Naive thymus-derived CD4-positive, alpha-beta T cell (primary cell): ENCODE results near the gene LMAN1L. TPM values are rescaled to one million over a fixed set of nuclear protein-coding genes. Genes with fewer than 3 reads are reported as not detected.

ENCODE experiments used
- ATAC-seq: fragments of 150-1000 bp; cut with Tn5 transposase; 2 replicates; pipeline ENCODE4 v1.10.0; 2021; ENCODE audit warnings: mild to moderate bottlenecking, moderate library complexity
- CTCF ChIA-PET: fragments of 350-600 bp; sonication (Branson Sonifier 250); formaldehyde crosslinking; loops from one replicate; lab custom pipeline; 2021; ENCODE audit warnings: antibody characterized with exemption; lab: Charles Lee
- POLR2A ChIA-PET: fragments of 350-600 bp; sonication (Branson Sonifier 250); formaldehyde crosslinking; loops from one replicate; lab custom pipeline; 2021; ENCODE audit warnings: antibody characterized with exemption, inconsistent platforms; lab: Charles Lee
- DNase-seq, 9 donors: peaks; one replicate each; pipeline versions ENCODE4 v3.0.0 to v3.0.0-alpha.2; 2020 to 2022; ENCODE audit warnings: mixed read lengths in 1 of 9
- H3K27ac ChIP-seq: one replicate; pipeline ENCODE4 v1.7.0; 2013; ENCODE audit warnings: mild to moderate bottlenecking, low read depth, low read length, moderate library complexity
- H3K27me3 ChIP-seq, 2 donors: one replicate each; pipeline ENCODE4 v1.7.0; 2013; ENCODE audit warnings: low read length in 2 of 2, mild to moderate bottlenecking in 2 of 2, moderate library complexity in 2 of 2; ENCODE audit not compliant: control insufficient read depth in 2 of 2, insufficient read depth in 2 of 2
- H3K36me3 ChIP-seq, 3 experiments: 1 replicate in 2 of 3; 2 replicates in 1 of 3; pipeline ENCODE4 v1.7.0; 2013; ENCODE audit warnings: low read length in 3 of 3, mild to moderate bottlenecking in 3 of 3, moderate library complexity in 1 of 3; ENCODE audit not compliant: insufficient read depth in 3 of 3, control insufficient read depth in 2 of 3
- H3K4me1 ChIP-seq, 2 donors: one replicate each; pipeline ENCODE4 v1.7.0; 2013; ENCODE audit warnings: low read length in 2 of 2, mild to moderate bottlenecking in 2 of 2, moderate library complexity in 1 of 2; ENCODE audit not compliant: control insufficient read depth in 2 of 2, insufficient read depth in 2 of 2
- H3K4me3 ChIP-seq: 2 replicates; pipeline ENCODE4 v1.7.0; 2013; ENCODE audit warnings: mild to moderate bottlenecking, low read length
- H3K9me3 ChIP-seq, 3 experiments: 1 replicate in 2 of 3; 2 replicates in 1 of 3; pipeline ENCODE4 v1.7.0; 2013; ENCODE audit warnings: low read length in 3 of 3; ENCODE audit not compliant: control insufficient read depth in 2 of 3
- H3K27ac Mint-ChIP-seq, 9 donors: one replicate each; pipeline ENCODE4 v1.8.0; 2020 to 2022; ENCODE audit warnings: mixed read lengths in 9 of 9, mild to moderate bottlenecking in 8 of 9, moderate library complexity in 5 of 9, inconsistent platforms in 2 of 9
- H3K27me3 Mint-ChIP-seq, 5 donors: one replicate each; pipeline ENCODE4 v1.8.0; 2021 to 2022; ENCODE audit warnings: mixed read lengths in 5 of 5, mild to moderate bottlenecking in 1 of 5
- H3K36me3 Mint-ChIP-seq, 5 donors: one replicate each; pipeline ENCODE4 v1.8.0; 2020 to 2022; ENCODE audit warnings: mixed read lengths in 5 of 5, mild to moderate bottlenecking in 3 of 5, inconsistent platforms in 1 of 5
- H3K4me1 Mint-ChIP-seq, 7 donors: one replicate each; pipeline ENCODE4 v1.8.0; 2020 to 2022; ENCODE audit warnings: mixed read lengths in 7 of 7, mild to moderate bottlenecking in 3 of 7, inconsistent platforms in 1 of 7
- H3K4me3 Mint-ChIP-seq, 10 donors: one replicate each; pipeline ENCODE4 v1.8.0; 2020 to 2022; ENCODE audit warnings: mild to moderate bottlenecking in 10 of 10, mixed read lengths in 10 of 10, moderate library complexity in 6 of 10, inconsistent platforms in 2 of 10
- H3K9me3 Mint-ChIP-seq, 11 donors: one replicate each; pipeline ENCODE4 v1.8.0; 2020 to 2022; ENCODE audit warnings: mixed read lengths in 11 of 11, mild to moderate bottlenecking in 4 of 11, inconsistent platforms in 1 of 11, moderate library complexity in 1 of 11
- intact Hi-C, 2 donors: fragments of 100-400 bp; cut with micrococcal nuclease; formaldehyde crosslinking; loops; one replicate each; pipeline ENCODE4 v1.15.1; 2023
- polyA plus RNA-seq, 2 donors: library from polyadenylated mRNA; unstranded; fragments of 300-500 nt; fragmentation: Illumina TruSeq; gene quantifications; one replicate each; pipeline ENCODE4 v1.2.3, GENCODE V29; 2021
- total RNA-seq, 6 experiments: library from RNA in 5 of 6; stranded (reverse) in 5 of 6; gene quantifications; 1 replicate in 5 of 6; 2 replicates in 1 of 6; pipeline ENCODE4 v1.2.3 and lab custom pipeline; 2021 to 2026

The LMAN1L gene
- total and polyA plus RNA-seq, 7 experiments from 2014 or later: 0.35 to 2.4 (median 1.3) TPM; not detected in 2

GRCh38 chr15:74790080-74790916 is 22.3 kb upstream of the LMAN1L start:
- intact Hi-C loops: no loop called here
- peak overlapping the region; percentile 95 to 99 (median 98) for H3K27ac Mint-ChIP-seq
- H3K4me1 Mint-ChIP-seq: peaks cover 53 to 94% (median 88%) of the 10 kb centered on the region in 7 donors
- Histone ChIP-seq H3K27me3 (no peaks in the 10 kb centered on the region), H3K4me3 (peak overlapping the region; percentile 85), H3K36me3 (no peaks in the 10 kb centered on the region), H3K27ac (peak overlapping the region; percentile 92), H3K9me3 (no peaks in the 10 kb centered on the region), H3K4me1 (peaks cover 84 to 97% of the 10 kb centered on the region in 2 donors)
- POLR2A ChIA-PET: interaction anchor here (24.4 to 28.9 kb wide), 2 partner anchors 7 to 11 kb away, joined by 1077 read pairs; partner anchors contain the start of gene CSK
- CTCF ChIA-PET: interaction anchor here (0.6 to 26.1 kb wide), 3 partner anchors 9 to 155 kb away, joined by 3 to 1110 read pairs (median 3); partner anchors contain the start of gene CSK
- peak overlapping the region; percentile 87 to 97 (median 93) for H3K4me3 Mint-ChIP-seq
- H3K27me3 Mint-ChIP-seq: no peaks in the 10 kb centered on the region
- ATAC-seq (no peak), DNase-seq (peak in 1 of 9 donors; percentile 59)
- H3K9me3 Mint-ChIP-seq: peaks cover 0 to 2% (median 0%) of the 10 kb centered on the region in 11 donors
- peaks cover 0 to 51% (median 5%) of the 10 kb centered on the region in 5 donors for H3K36me3 Mint-ChIP-seq

- POLR2A ChIA-PET: interaction anchor here (0.6 to 28.9 kb wide), 3 partner anchors 6 to 93 kb away, joined by 5 to 1077 read pairs (median 1077); partner anchors contain the start of gene CSK
- Mint-ChIP-seq H3K27me3 (no peaks in the 10 kb centered on the region), H3K9me3 (no peaks in the 10 kb centered on the region), H3K36me3 (peaks cover 0 to 47% (median 6%) of the 10 kb centered on the region in 5 donors), H3K4me3 (peak overlapping the region; percentile 69 to 97 (median 88)), H3K27ac (peak overlapping the region; percentile 83 to 98 (median 95)), H3K4me1 (peaks cover 56 to 95% (median 86%) of the 10 kb centered on the region in 7 donors)
- Histone ChIP-seq H3K4me3 (no peak overlapping the region), H3K4me1 (peaks cover 86 to 97% of the 10 kb centered on the region in 2 donors), H3K27ac (peak overlapping the region; percentile 92), H3K9me3 (no peaks in the 10 kb centered on the region), H3K36me3 (no peaks in the 10 kb centered on the region), H3K27me3 (no peaks in the 10 kb centered on the region)
- DNase-seq (no peak), ATAC-seq (no peak)
- CTCF ChIA-PET: interaction anchor here (0.6 to 26.1 kb wide), 3 partner anchors 9 to 156 kb away, joined by 3 to 1110 read pairs (median 3); partner anchors contain the start of gene CSK
- intact Hi-C loops: no loop called here
Observed at GRCh38 chr15:74791007-74791406, 21.6 kb upstream of the LMAN1L start.

- Histone ChIP-seq H3K36me3 (no peaks in the 10 kb centered on the region), H3K27me3 (no peaks in the 10 kb centered on the region), H3K9me3 (no peaks in the 10 kb centered on the region), H3K4me3 (peak overlapping the region; percentile 25), H3K4me1 (peaks cover 85 to 97% of the 10 kb centered on the region in 2 donors), H3K27ac (peak overlapping the region; percentile 92)
- H3K27me3 Mint-ChIP-seq: no peaks in the 10 kb centered on the region
- POLR2A ChIA-PET: interaction anchor here (24.4 to 28.9 kb wide), 2 partner anchors 5 to 12 kb away, joined by 1077 read pairs; partner anchors contain the start of gene CSK
- DNase-seq: no peak
- ATAC-seq: no peak
- H3K27ac Mint-ChIP-seq: peak overlapping the region; percentile 83 to 98 (median 95)
- H3K4me1 Mint-ChIP-seq: peaks cover 61 to 95% (median 89%) of the 10 kb centered on the region in 7 donors
- H3K36me3 Mint-ChIP-seq: peaks cover 0 to 46% (median 8%) of the 10 kb centered on the region in 5 donors
- H3K9me3 Mint-ChIP-seq: no peaks in the 10 kb centered on the region
- H3K4me3 Mint-ChIP-seq: peak overlapping the region; percentile 69 to 97 (median 88)
- intact Hi-C loops: no loop called here
- CTCF ChIA-PET: interaction anchor here (3.4 to 26.1 kb wide), 2 partner anchors 15 to 157 kb away, joined by 27 to 1110 read pairs; partner anchors contain the start of gene CSK
Observed at GRCh38 chr15:74791667-74792066, 21.0 kb upstream of the LMAN1L start.

GRCh38 chr15:74792227-74793016 is 20.2 kb upstream of the LMAN1L start:
- H3K36me3 Mint-ChIP-seq: peaks cover 0 to 40% (median 8%) of the 10 kb centered on the region in 5 donors
- Histone ChIP-seq H3K4me1 (peaks cover 85 to 97% of the 10 kb centered on the region in 2 donors), H3K27ac (peak overlapping the region; percentile 92), H3K27me3 (no peaks in the 10 kb centered on the region), H3K4me3 (peak overlapping the region; percentile 25), H3K9me3 (no peaks in the 10 kb centered on the region), H3K36me3 (no peaks in the 10 kb centered on the region)
- H3K9me3 Mint-ChIP-seq: no peaks in the 10 kb centered on the region
- ChIA-PET POLR2A (interaction anchor here (0.6 to 28.9 kb wide), 5 partner anchors 12 to 575 kb away, joined by 3 to 1077 read pairs (median 3); partner anchors contain the start of genes CLK3, CSK and FAM219B), CTCF (interaction anchor here (0.9 to 26.1 kb wide), 6 partner anchors 16 to 158 kb away, joined by 3 to 1110 read pairs (median 5); partner anchors contain the start of gene CSK)
- peak overlapping the region; percentile 69 to 97 (median 88) for H3K4me3 Mint-ChIP-seq
- peaks cover 60 to 93% (median 85%) of the 10 kb centered on the region in 7 donors for H3K4me1 Mint-ChIP-seq
- ATAC-seq (no peak), DNase-seq (no peak)
- H3K27me3 Mint-ChIP-seq: no peaks in the 10 kb centered on the region
- intact Hi-C loops: loop anchor here in 1 of 2 donors (1.0 kb wide), 2 partner anchors 11 to 21 kb away; no protein-coding TSS in a partner anchor
- peak overlapping the region; percentile 83 to 98 (median 95) for H3K27ac Mint-ChIP-seq

GRCh38 chr15:74793135-74794028 is 19.3 kb upstream of the LMAN1L start:
- H3K27ac Mint-ChIP-seq: peak overlapping the region; percentile 49 to 98 (median 95)
- peak overlapping the region; percentile 25 for H3K4me3 ChIP-seq
- ATAC-seq (peak; percentile 63), DNase-seq (peak; percentile 62 to 78 (median 74))
- CTCF ChIA-PET: interaction anchor here (0.5 to 26.1 kb wide), 14 partner anchors 13 to 163 kb away, joined by 3 to 1110 read pairs (median 4); partner anchors contain the start of gene CSK
- no peaks in the 10 kb centered on the region for H3K9me3 Mint-ChIP-seq
- peaks cover 0 to 38% (median 8%) of the 10 kb centered on the region in 5 donors for H3K36me3 Mint-ChIP-seq
- H3K27ac ChIP-seq: peak overlapping the region; percentile 92
- POLR2A ChIA-PET: interaction anchor here (0.7 to 28.9 kb wide), 9 partner anchors 11 to 574 kb away, joined by 3 to 1077 read pairs (median 4); partner anchors contain the start of genes CLK3, CSK and FAM219B
- H3K36me3 ChIP-seq: peaks cover 0 to 5% (median 4%) of the 10 kb centered on the region in 3 experiments
- H3K27me3 Mint-ChIP-seq: no peaks in the 10 kb centered on the region
- peaks cover 89 to 98% of the 10 kb centered on the region in 2 donors for H3K4me1 ChIP-seq
- no peaks in the 10 kb centered on the region for H3K27me3 ChIP-seq
- H3K4me3 Mint-ChIP-seq: peak overlapping the region; percentile 51 to 97 (median 74)
- intact Hi-C loops: loop anchor here in 1 of 2 donors (1.0 kb wide), 2 partner anchors 12 to 22 kb away; no protein-coding TSS in a partner anchor
- no peaks in the 10 kb centered on the region for H3K9me3 ChIP-seq
- H3K4me1 Mint-ChIP-seq: peaks cover 56 to 93% (median 82%) of the 10 kb centered on the region in 7 donors
